Measurements from ENCODE around the gene ADCYAP1R1. TPM values are rescaled to one million over a fixed set of nuclear protein-coding genes. Genes with fewer than 3 reads are reported as not detected.

ADCYAP1R1 gene
- total RNA-seq, 6 experiments from 2014 or later: 0.03 TPM; not detected in 5

DNA sequence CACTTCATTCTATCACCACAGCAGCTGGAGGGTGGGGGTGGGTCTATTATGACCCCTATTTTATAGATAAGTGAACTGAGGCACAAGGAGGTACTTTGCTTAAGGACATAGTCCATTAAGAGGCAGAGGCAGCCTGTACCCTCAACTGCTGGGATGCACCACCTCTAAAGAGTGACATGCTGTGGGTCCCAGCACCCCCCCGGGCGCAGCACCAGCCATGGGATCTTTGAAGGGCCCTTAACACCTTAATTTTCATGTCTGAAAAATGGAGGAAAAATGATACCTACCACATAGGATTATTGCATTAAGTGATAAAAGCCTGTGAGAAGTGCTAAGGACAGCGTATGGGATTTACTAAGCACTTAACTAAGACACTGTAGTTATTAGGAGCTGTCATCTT is 15.4 kb downstream of the ADCYAP1R1 start:
- TF ChIP-seq, protein P1, sequence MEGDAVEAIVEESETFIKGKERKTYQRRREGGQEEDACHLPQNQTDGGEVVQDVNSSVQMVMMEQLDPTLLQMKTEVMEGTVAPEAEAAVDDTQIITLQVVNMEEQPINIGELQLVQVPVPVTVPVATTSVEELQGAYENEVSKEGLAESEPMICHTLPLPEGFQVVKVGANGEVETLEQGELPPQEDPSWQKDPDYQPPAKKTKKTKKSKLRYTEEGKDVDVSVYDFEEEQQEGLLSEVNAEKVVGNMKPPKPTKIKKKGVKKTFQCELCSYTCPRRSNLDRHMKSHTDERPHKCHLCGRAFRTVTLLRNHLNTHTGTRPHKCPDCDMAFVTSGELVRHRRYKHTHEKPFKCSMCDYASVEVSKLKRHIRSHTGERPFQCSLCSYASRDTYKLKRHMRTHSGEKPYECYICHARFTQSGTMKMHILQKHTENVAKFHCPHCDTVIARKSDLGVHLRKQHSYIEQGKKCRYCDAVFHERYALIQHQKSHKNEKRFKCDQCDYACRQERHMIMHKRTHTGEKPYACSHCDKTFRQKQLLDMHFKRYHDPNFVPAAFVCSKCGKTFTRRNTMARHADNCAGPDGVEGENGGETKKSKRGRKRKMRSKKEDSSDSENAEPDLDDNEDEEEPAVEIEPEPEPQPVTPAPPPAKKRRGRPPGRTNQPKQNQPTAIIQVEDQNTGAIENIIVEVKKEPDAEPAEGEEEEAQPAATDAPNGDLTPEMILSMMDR (IDR thresholded peaks at IDR 0.05): no peak
- H3K4me1 Mint-ChIP-seq (ENCODE audit: low read depth): no peaks in the 10 kb centered on the region
- H3K27ac Mint-ChIP-seq: no peak overlapping the region
- H3K9me3 Mint-ChIP-seq: no peaks in the 10 kb centered on the region
- DNase-seq: no peak
- no peaks in the 10 kb centered on the region for H3K36me3 Mint-ChIP-seq (ENCODE audit: low read depth)
- no peak overlapping the region for H3K4me3 Mint-ChIP-seq
- H3K27me3 Mint-ChIP-seq (ENCODE audit: insufficient read depth): peaks cover 33% of the 10 kb centered on the region

DNA sequence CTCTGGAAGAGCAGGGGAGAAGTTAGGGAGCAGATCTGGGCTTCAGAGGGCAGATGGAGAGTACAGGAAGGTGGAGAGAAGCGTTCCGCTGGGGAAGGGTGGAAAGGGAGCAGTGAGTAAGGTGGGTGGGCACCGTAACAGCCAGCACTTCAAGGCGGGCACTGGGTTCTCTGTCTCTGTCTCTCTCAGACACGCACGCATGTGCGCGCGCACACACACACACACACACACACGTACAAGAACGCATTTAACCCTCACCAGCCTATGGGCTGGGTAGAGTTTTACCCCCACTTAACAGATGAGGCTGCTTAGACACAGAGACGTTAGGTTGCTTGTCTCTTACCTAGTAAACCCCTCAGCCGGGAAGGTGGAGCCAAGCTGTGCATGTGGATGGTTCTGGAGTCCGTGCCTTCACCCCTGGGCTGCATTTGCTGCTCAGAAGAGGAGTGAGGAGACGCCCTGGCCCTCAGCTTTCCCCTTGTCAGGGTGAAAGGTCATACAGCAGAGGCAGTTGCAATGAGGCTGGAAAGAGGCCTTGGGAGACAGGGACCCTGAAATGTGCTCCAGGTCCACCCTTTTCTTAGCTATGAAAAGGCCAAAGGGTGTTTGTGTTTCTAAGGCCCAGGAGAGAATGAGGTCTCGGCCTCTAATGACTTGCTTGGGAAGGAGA is 16.0 kb downstream of the ADCYAP1R1 start:
- no peaks in the 10 kb centered on the region for H3K4me1 Mint-ChIP-seq (ENCODE audit: low read depth)
- H3K4me3 Mint-ChIP-seq: no peak overlapping the region
- H3K9me3 Mint-ChIP-seq: no peaks in the 10 kb centered on the region
- H3K27ac Mint-ChIP-seq: no peak overlapping the region
- peaks cover 31% of the 10 kb centered on the region for H3K27me3 Mint-ChIP-seq (ENCODE audit: insufficient read depth)
- no peaks in the 10 kb centered on the region for H3K36me3 Mint-ChIP-seq (ENCODE audit: low read depth)
- TF ChIP-seq, protein P1 (IDR thresholded peaks at IDR 0.05): no peak
- DNase-seq: no peak

DNA sequence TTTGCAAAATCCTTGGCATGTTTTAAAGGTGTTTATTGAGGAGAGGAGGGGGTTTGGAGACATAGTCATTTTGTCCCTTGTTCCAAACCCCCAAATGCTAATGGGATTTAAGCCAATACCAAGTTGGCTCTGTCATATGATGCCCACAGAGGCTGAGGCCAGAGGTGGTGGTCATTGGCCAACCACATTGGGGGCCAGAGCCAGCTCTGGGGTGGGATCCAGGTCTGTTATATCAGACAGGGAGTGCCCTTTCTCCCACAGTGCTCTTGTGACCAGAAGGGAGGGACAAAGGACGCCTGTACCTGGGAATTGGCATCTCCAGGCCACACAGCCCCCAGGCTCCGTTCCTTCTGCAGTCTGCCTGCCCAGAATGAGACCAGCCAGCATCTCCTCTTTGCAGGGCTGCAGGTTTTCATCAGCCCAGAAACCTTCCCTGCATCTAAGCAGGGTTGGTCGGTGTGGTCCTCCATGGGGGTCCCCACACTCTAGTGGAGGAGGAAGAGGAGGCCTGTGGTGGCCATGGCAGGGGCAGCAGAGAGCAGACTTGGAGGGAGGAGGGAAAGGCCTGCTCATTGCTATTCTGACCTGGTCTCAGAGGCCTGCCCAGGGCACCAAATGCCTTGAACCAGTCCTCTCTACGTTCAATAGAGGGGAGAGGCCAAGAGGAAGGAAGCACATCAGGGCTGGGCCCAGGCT is 17.9 kb downstream of the ADCYAP1R1 start:
- DNase-seq: no peak
- H3K27ac Mint-ChIP-seq: no peak overlapping the region
- H3K4me1 Mint-ChIP-seq (ENCODE audit: low read depth): peaks cover 6% of the 10 kb centered on the region
- no peak overlapping the region for H3K4me3 Mint-ChIP-seq
- TF ChIP-seq, protein P1 (IDR thresholded peaks at IDR 0.05): no peak
- no peaks in the 10 kb centered on the region for H3K36me3 Mint-ChIP-seq (ENCODE audit: low read depth)
- no peaks in the 10 kb centered on the region for H3K9me3 Mint-ChIP-seq
- peaks cover 23% of the 10 kb centered on the region for H3K27me3 Mint-ChIP-seq (ENCODE audit: insufficient read depth)

DNA sequence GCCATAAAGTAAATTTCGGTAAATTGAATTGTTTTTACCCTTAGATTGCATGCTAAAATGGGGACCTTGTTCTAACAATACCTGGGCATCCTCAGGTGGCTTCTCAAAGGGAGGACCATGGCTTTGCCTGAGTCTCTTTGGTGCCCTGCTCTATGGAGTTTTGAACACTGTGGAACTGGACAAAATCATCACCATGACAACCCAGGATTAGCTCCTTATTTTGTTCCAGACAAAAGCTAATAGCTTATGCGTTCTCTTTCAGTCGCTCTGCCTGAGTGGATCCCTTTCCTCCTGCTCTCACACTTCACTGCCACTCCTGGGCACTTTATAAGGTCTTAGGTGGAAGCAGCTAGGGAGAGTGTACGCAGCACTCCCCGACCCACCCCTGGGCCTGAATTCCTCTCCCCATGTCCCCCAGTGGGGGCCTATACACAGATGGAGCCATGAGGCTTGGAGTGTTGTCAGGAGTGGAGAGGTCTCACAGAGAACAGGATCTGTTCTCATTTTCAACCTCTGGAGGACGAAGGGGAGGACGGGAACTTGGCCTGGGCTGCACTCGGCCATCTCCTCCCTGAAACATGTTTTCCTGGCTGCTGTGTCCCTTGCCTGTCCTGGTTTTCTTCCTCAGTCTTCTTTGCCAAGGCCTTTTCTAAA is 19.0 kb downstream of the ADCYAP1R1 start:
- Mint-ChIP-seq H3K27me3 (ENCODE audit: insufficient read depth) (peaks cover 21% of the 10 kb centered on the region), H3K4me3 (no peak overlapping the region), H3K4me1 (ENCODE audit: low read depth) (peaks cover 6% of the 10 kb centered on the region), H3K9me3 (no peaks in the 10 kb centered on the region; the same call in 1 of the 2 replicates), H3K36me3 (ENCODE audit: low read depth) (no peaks in the 10 kb centered on the region), H3K27ac (no peak overlapping the region)
- no peak for DNase-seq
- TF ChIP-seq, protein P1 (IDR thresholded peaks at IDR 0.05): no peak

DNA sequence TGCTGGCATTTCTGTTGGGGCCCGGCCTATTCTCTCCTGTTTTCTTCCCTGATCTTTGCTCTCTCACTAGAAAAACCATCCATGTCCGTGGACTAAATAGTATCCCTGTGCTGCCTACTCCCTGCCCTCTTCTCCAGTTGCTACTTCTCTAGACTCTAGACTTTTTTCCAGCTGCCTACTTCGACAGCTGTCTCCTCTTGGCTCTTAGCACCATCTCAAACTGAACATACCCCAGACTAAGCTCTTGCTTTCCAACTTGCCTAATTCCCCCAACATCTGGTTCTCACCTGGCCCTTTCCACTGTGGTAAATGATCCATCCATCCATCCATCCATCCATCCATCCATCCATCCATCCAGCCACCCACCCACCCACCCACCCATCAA is 19.5 kb downstream of the ADCYAP1R1 start:
- Mint-ChIP-seq H3K4me3 (no peak overlapping the region), H3K9me3 (no peaks in the 10 kb centered on the region; the same call in 1 of the 2 replicates), H3K4me1 (ENCODE audit: low read depth) (peaks cover 6% of the 10 kb centered on the region), H3K27ac (no peak overlapping the region), H3K27me3 (ENCODE audit: insufficient read depth) (peaks cover 21% of the 10 kb centered on the region), H3K36me3 (ENCODE audit: low read depth) (no peaks in the 10 kb centered on the region)
- TF ChIP-seq, protein P1 (IDR thresholded peaks at IDR 0.05): no peak
- no peak for DNase-seq

Measured in HFFc6 (cell line).